HepG2 (cell line): ENCODE measurements around the gene LRP1B. TPM values are rescaled to one million over a fixed set of nuclear protein-coding genes. Genes with fewer than 3 reads are reported as not detected.

Experiments
- ATAC-seq: fragments of 200-7000 bp; cut with Tn5 transposase; 3 replicates; pipeline ENCODE4 v1.9.1; 2020; ENCODE audit warnings: mild to moderate bottlenecking, moderate library complexity
- BruUV-seq: library from RNA; stranded (reverse); fragments of 400-500 nt; replicated peaks from 2 replicates; lab custom pipeline; 2021; lab: Mats Ljungman, UMichigan
- CTCF ChIA-PET: fragments of 300-600 bp; formaldehyde crosslinking; extraction: SDS; loops from one replicate; lab custom pipeline; 2021; ENCODE audit warnings: low total read pairs, inconsistent platforms, low intra/inter-chr PET ratio; lab: Yijun Ruan, JAX
- POLR2A ChIA-PET: fragments of 350-600 bp; sonication (Branson Sonifier 250); formaldehyde crosslinking; loops from one replicate; lab custom pipeline; 2020; ENCODE audit warnings: antibody characterized with exemption, inconsistent platforms; lab: Yijun Ruan, JAX
- DNase-seq: peaks from one replicate; pipeline ENCODE4 v3.0.0-alpha.2; 2015; ENCODE audit warnings: low spot score
- FAIRE-seq: peaks from 3 replicates; lab custom pipeline; 2011; peaks lifted over from hg19 to GRCh38; lab: Jason Lieb, UNC
- H2AFZ ChIP-seq: one replicate; pipeline ENCODE4 v1.6.1; 2011; ENCODE audit warnings: low read length, inconsistent platforms
- H3K27ac ChIP-seq: fragments of 300-600 bp; 3 replicates; pipeline ENCODE4 v1.8.0; 2011; ENCODE audit warnings: mixed run types, mild to moderate bottlenecking, mixed read lengths, low read length, inconsistent platforms; ENCODE audit not compliant: insufficient read depth; ENCODE audit errors: extremely low read length
- H3K27me3 ChIP-seq, 2 experiments: fragments of 200-600 bp in 1 of 2; 2 replicates in 1 of 2; 3 replicates in 1 of 2; pipeline versions ENCODE4 v1.6.0 to v1.8.0; 2011; ENCODE audit warnings: low read length in 2 of 2, mild to moderate bottlenecking in 2 of 2, moderate library complexity in 2 of 2, inconsistent platforms in 1 of 2; ENCODE audit not compliant: insufficient read depth in 2 of 2, control insufficient read depth in 1 of 2
- H3K36me3 ChIP-seq, 2 experiments: fragments of 200-600 bp in 1 of 2; replicated peaks in 1 of 2; 2 replicates in 1 of 2; 3 replicates in 1 of 2; pipeline versions ENCODE4 v1.5.1 to v1.8.0; 2011; ENCODE audit warnings: low read length in 2 of 2, inconsistent platforms in 1 of 2; ENCODE audit not compliant: insufficient read depth in 2 of 2, control insufficient read depth in 1 of 2
- H3K4me1 ChIP-seq: 2 replicates; pipeline ENCODE4 v1.5.1; 2012; ENCODE audit warnings: low read length, inconsistent platforms; ENCODE audit not compliant: insufficient read depth
- H3K4me2 ChIP-seq: 2 replicates; pipeline ENCODE4 v1.6.0; 2011; ENCODE audit warnings: low read depth, low read length, inconsistent platforms
- H3K4me3 ChIP-seq, 3 experiments: fragments of 200-600 bp in 1 of 3; sonication (generic), shearing (Covaris generic) in 1 of 3; replicated peaks in 1 of 3; 2 replicates each; pipeline ENCODE4 v1.5.1; 2011 to 2016; ENCODE audit warnings: low read length in 3 of 3, inconsistent platforms in 2 of 3, low read depth in 2 of 3, mild to moderate bottlenecking in 2 of 3, control low read depth in 1 of 3, mixed read lengths in 1 of 3; ENCODE audit not compliant: insufficient read depth in 1 of 3
- H3K79me2 ChIP-seq: one replicate; pipeline ENCODE4 v1.6.1; 2011; ENCODE audit warnings: low read length, inconsistent platforms; ENCODE audit not compliant: insufficient read depth
- H3K9ac ChIP-seq: 2 replicates; pipeline ENCODE4 v1.6.0; 2011; ENCODE audit warnings: mild to moderate bottlenecking, low read depth, low read length, inconsistent platforms; ENCODE audit not compliant: insufficient read depth
- H3K9me3 ChIP-seq: 2 replicates; pipeline ENCODE4 v1.5.1; 2012; ENCODE audit warnings: mild to moderate bottlenecking, low read length
- H4K20me1 ChIP-seq: 2 replicates; pipeline ENCODE4 v1.6.0; 2011; ENCODE audit warnings: inconsistent platforms, mild to moderate bottlenecking, low read length, moderate library complexity; ENCODE audit not compliant: insufficient read depth
- ADNP ChIP-seq: sonication (generic); formaldehyde crosslinking; IDR thresholded peaks from 2 replicates; pipeline ENCODE4 v1.4.0; 2020; ENCODE audit warnings: missing genetic modification reagents
- ATF3 ChIP-seq: sonication (generic); formaldehyde crosslinking; IDR thresholded peaks from 2 replicates; pipeline ENCODE4 v1.4.0; 2020; ENCODE audit warnings: missing genetic modification reagents
- CERS6 ChIP-seq: sonication (generic); formaldehyde crosslinking; IDR thresholded peaks from 2 replicates; pipeline ENCODE4 v1.5.0; 2020; ENCODE audit warnings: missing genetic modification reagents
- FOXP1 ChIP-seq, 2 experiments: fragments of 450-650 bp in 1 of 2; IDR thresholded peaks; 2 replicates each; pipeline ENCODE4 v1.6.1; 2017 to 2018; ENCODE audit warnings: antibody characterized with exemption in 1 of 2
- GTF3A ChIP-seq: sonication (generic); formaldehyde crosslinking; conservative IDR thresholded peaks from 2 replicates; pipeline ENCODE4 v1.4.0; 2020; ENCODE audit warnings: mild to moderate bottlenecking, missing genetic modification reagents
- HDAC1 ChIP-seq: sonication (generic); formaldehyde crosslinking; IDR thresholded peaks from 2 replicates; pipeline ENCODE4 v1.5.1; 2020; ENCODE audit warnings: mild to moderate bottlenecking, missing genetic modification reagents
- KDM2A ChIP-seq: sonication (generic); formaldehyde crosslinking; IDR thresholded peaks from 2 replicates; pipeline ENCODE4 v1.4.0; 2020; ENCODE audit warnings: low read depth, missing genetic modification reagents, borderline replicate concordance
- MAFG ChIP-seq: sonication (generic); formaldehyde crosslinking; IDR thresholded peaks from 2 replicates; pipeline ENCODE4 v1.5.1; 2020; ENCODE audit warnings: mild to moderate bottlenecking, missing genetic modification reagents
- MIXL1 ChIP-seq: IDR thresholded peaks from 2 replicates; pipeline ENCODE4 v1.6.1; 2016
- NFIC ChIP-seq: IDR thresholded peaks from 2 replicates; pipeline ENCODE4 v1.6.1; 2012; ENCODE audit warnings: mild to moderate bottlenecking, low read length, inconsistent platforms
- NFKBIZ ChIP-seq: IDR thresholded peaks from 2 replicates; pipeline ENCODE4 v1.6.1; 2018; ENCODE audit warnings: missing genetic modification reagents, missing compliant biosample characterization
- PHF8 ChIP-seq: sonication (generic); formaldehyde crosslinking; IDR thresholded peaks from 2 replicates; pipeline ENCODE4 v1.5.0; 2020; ENCODE audit warnings: missing genetic modification reagents
- RBM39 ChIP-seq: fragments of 200-400 bp; formaldehyde crosslinking; IDR thresholded peaks from one replicate; pipeline ENCODE4 v1.6.1; 2018; ENCODE audit warnings: antibody characterized with exemption, mild to moderate bottlenecking, low read depth, low read length; ENCODE audit not compliant: poor library complexity, severe bottlenecking
- SNAPC4 ChIP-seq: sonication (generic); formaldehyde crosslinking; IDR thresholded peaks from 2 replicates; pipeline ENCODE4 v1.4.0; 2020; ENCODE audit warnings: mild to moderate bottlenecking, missing genetic modification reagents
- ZNF10 ChIP-seq: sonication (generic); formaldehyde crosslinking; IDR thresholded peaks from 2 replicates; pipeline ENCODE4 v1.4.0; 2020; ENCODE audit warnings: mild to moderate bottlenecking, low read depth, missing genetic modification reagents, borderline replicate concordance
- ZNF552 ChIP-seq: sonication (generic); formaldehyde crosslinking; IDR thresholded peaks from 2 replicates; pipeline ENCODE4 v1.9.0; 2022; ENCODE audit warnings: missing genetic modification reagents, mild to moderate bottlenecking, borderline replicate concordance
- ZNF562 ChIP-seq: sonication (generic); formaldehyde crosslinking; IDR thresholded peaks from 2 replicates; pipeline ENCODE4 v1.8.0; 2022; ENCODE audit warnings: missing genetic modification reagents, borderline replicate concordance
- ZNF589 ChIP-seq: sonication (generic); formaldehyde crosslinking; conservative IDR thresholded peaks from 2 replicates; pipeline ENCODE4 v1.8.0; 2022; ENCODE audit warnings: mild to moderate bottlenecking, moderate library complexity, missing genetic modification reagents
- ZNF878 ChIP-seq: sonication (generic); formaldehyde crosslinking; IDR thresholded peaks from 2 replicates; pipeline ENCODE4 v1.8.1; 2023; ENCODE audit warnings: mild to moderate bottlenecking, missing genetic modification reagents, moderate library complexity
- ZSCAN20 ChIP-seq: sonication (generic); formaldehyde crosslinking; IDR thresholded peaks from 2 replicates; pipeline ENCODE4 v1.4.0; 2020; ENCODE audit warnings: missing genetic modification reagents, mild to moderate bottlenecking, borderline replicate concordance
- WGBS: methylation state at CpG from one replicate; pipeline ENCODE4 v1.1.6; 2017; ENCODE audit warnings: low lambda C conversion rate; 5-methylcytosine and 5-hydroxymethylcytosine counted together
- in situ Hi-C: cut with HindIII; loops from 2 replicates; pipeline ENCODE4 v1.10.0; 2017; ENCODE audit warnings: low pct_unique_long_range_greater_than_20kb; ENCODE audit not compliant: extremely low pct_ligation_motif_present
- intact Hi-C: fragments of 100-400 bp; cut with micrococcal nuclease; formaldehyde crosslinking; loops from one replicate; pipeline ENCODE4 v1.10.0; 2022; ENCODE audit not compliant: unreplicated experiment
- polyA plus RNA-seq, 8 experiments: library from polyadenylated mRNA; depleted of rRNA in 3 of 8; stranded (reverse) in 7 of 8; unstranded in 1 of 8; fragments of >200 nt; fragmentation: Illumina TruSeq in 4 of 8; extraction: Trizol in 4 of 8; gene quantifications; 2 replicates each; pipeline versions ENCODE4 v1.2.1 to v1.2.3, GENCODE V29; 2011 to 2016; ENCODE audit warnings: low read depth in 4 of 8, missing spikeins in 1 of 8, mixed read lengths in 1 of 8; ENCODE audit not compliant: insufficient read depth in 1 of 8
- total RNA-seq, 5 experiments: library from RNA; depleted of rRNA; stranded (reverse); fragments of >200 nt; fragmentation: Illumina TruSeq; extraction: Trizol; gene quantifications; 2 replicates each; pipeline ENCODE4 v1.2.3, GENCODE V29; 2016; ENCODE audit warnings: low read depth in 1 of 5

The LRP1B gene
- total and polyA plus RNA-seq, 2 of the 13 experiments (the other 11 are each of a cell fraction or from before 2014, with no cell fraction given): 0.04 TPM; not detected in 1

- TF ChIP-seq GTF3A (CRISPR knock-in tag) (no peak), ZNF589 (CRISPR knock-in tag) (no peak), ZNF10 (CRISPR knock-in tag) (no peak), MIXL1 (CRISPR knock-in tag) (no peak), NFKBIZ (CRISPR knock-in tag) (no peak), MAFG (no peak)
- TF ChIP-seq, all 625 proteins: peak for 0
Observed at GRCh38 chr2:140349695-140350094, 1781.1 kb downstream of the LRP1B start (continued).

- no TSS peak for BruUV-seq
- in situ Hi-C loops: no loop called here
- FAIRE-seq: no peak
Observed at GRCh38 chr2:140348826-140349225, 1782.0 kb downstream of the LRP1B start.

More at GRCh38 chr2:140348826-140349225, 1782.0 kb downstream of the LRP1B start:
- H3K27ac ChIP-seq: no peak overlapping the region
- no peaks in the 10 kb centered on the region for H3K27me3 ChIP-seq
- ATAC-seq (no peak), DNase-seq (no peak)
- no peaks in the 10 kb centered on the region for H3K79me2 ChIP-seq
- no peak overlapping the region for H2AFZ ChIP-seq
- no peaks in the 10 kb centered on the region for H3K9me3 ChIP-seq
- no peak overlapping the region for H3K4me2 ChIP-seq
- WGBS: 8% methylated on average over 4 of the region's 4 CpGs
- TF ChIP-seq KDM2A (CRISPR knock-in tag) (no peak), ZNF552 (CRISPR knock-in tag) (no peak), SNAPC4 (CRISPR knock-in tag) (no peak), ZNF562 (CRISPR knock-in tag) (no peak), RBM39 (no peak), ADNP (CRISPR knock-in tag) (no peak), PHF8 (no peak), ATF3 (CRISPR knock-in tag) (no peak), ZSCAN20 (CRISPR knock-in tag) (no peak), HDAC1 (CRISPR knock-in tag) (no peak), ZNF878 (CRISPR knock-in tag) (no peak), NFIC (no peak), FOXP1 (IDR thresholded peaks at IDR 0.05) (no peak), FOXP1 (CRISPR knock-in tag; IDR thresholded peaks at IDR 0.05) (no peak), CERS6 (CRISPR knock-in tag) (no peak)
- H4K20me1 ChIP-seq: no peaks in the 10 kb centered on the region
- intact Hi-C loops: no loop called here
- H3K4me3 ChIP-seq: no peak overlapping the region; a peak in 1 of 6 replicates
- POLR2A ChIA-PET: no interaction called here
- no peaks in the 10 kb centered on the region for H3K36me3 ChIP-seq
- H3K4me1 ChIP-seq: no peaks in the 10 kb centered on the region
- H3K9ac ChIP-seq: no peak overlapping the region
- CTCF ChIA-PET: no interaction called here
